EH (cell line): ENCODE results near the gene NES.

Source experiments
- DNase-seq: peaks from one replicate; pipeline ENCODE4 v3.0.0-alpha.2; 2015; ENCODE audit warnings: low read depth

Gene NES

DNA sequence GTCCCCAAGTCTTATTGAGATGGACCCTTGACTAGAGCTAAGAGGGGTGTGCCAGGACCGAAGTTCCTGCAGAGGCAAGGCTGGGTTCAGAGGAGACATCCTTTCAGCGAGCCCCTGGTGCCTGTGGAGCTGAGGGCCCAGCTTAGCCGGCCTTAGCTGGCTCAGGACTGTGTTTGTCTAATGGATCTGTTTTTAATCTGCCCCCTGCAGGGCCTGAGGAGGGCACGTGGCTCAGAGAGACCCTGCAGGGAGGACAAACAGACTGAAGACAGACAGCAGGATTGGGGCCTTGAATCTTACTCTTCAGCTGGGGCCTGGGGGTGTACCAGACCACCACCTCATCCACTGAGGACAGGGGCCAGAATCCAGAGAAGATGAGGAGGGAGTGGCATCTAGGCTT, 26.5 kb upstream of the NES start:
- no peak for DNase-seq

DNA sequence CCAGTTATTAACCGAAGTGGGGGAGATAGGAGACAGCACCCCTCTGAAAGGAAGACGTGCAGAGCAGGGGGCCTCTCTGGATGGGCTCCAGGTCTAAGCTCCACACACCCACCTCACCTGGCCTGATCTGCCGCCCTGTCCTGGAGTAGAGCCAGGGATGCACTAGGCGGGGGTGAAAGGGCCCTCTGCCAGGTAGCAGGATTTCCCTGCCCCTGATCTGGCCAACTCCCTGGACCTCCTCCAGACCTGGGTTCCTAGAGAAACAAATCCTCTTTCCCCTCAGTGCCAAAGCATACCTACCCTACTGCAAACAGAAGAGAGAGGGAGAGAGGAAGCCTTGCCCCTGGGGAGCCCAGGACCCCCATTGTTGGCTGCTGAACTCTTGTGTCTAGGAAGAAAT, 26.1 kb upstream of the NES start:
- DNase-seq: no peak

DNA sequence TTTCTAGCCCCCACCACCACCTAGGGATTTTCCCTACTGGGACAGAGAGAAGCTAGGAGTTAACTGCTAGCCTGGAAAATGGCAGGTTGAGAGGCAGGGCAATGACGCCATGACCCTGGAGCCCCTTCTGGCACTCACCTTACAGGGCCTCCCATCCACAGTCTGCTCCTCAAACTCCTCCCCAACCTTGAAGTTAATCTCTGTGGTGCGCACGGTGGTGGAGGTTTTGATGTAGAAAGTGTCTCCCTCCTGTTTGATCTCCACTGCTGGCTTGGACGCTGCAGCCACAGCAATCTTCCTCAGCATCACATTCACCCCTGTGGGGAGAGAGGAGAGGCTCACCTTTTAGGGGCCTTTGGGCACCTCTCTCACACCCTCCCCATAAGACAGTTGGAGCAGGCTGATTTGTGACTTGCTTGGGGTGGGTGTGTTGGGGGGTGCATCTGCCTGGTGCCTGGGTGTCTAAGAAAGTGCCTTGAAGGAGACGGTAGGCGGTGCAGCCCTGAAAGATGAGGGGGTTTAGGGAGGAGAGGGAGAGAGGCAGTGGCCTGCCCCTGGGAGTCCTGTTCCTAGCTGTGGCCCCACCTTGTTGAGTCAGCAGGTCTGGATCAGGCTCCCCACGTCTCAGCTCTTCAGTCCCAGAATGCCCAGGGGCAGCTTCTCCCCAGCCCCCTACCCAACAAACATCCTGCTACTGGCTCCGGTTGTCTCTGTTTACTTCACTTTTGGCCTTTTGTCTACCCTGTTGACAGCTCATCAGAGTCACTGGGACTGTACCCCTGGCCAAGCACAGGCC, 23.7 kb upstream of the NES start:
- DNase-seq: no peak

DNA sequence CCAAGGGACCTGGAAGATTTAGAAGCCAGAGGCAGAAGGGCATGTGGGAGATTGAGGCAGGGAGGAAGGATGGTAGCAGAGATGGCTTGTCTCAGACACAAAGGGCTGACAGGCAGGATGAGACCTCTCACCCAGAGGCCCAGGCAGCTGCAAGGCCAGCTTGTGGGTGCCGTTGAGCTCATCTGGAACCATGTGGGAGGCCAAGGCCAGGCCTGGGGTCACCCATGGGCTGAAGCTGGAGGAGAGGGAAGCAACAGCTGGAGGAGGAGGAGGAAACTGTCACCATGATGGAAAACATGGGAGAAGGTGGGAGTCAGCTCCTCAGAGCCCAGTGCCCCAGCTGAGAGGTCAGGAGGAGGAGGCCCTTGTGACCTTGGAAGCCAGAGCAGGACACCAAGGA, 21.8 kb upstream of the NES start:
- DNase-seq: no peak

DNA sequence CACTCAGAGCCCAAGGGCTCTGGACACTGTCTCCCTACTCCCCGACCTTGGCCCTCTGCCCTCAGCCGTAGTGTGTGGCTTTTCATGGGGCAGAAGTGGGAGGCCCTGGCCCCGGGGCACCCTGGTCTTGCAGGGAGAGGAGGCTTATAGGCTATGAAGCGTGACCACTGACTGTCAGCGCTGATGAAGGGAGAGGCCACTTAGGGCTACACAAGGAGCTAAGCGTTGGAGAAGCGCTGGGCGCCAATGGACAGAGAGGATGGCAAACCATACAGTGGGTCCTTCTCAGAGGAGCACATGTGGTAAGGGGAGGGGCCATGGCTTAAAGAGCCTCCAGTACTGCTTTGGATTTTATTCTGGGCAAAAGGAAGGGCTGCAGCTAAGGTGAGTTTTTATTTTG, 20.3 kb upstream of the NES start:
- no peak for DNase-seq

DNA sequence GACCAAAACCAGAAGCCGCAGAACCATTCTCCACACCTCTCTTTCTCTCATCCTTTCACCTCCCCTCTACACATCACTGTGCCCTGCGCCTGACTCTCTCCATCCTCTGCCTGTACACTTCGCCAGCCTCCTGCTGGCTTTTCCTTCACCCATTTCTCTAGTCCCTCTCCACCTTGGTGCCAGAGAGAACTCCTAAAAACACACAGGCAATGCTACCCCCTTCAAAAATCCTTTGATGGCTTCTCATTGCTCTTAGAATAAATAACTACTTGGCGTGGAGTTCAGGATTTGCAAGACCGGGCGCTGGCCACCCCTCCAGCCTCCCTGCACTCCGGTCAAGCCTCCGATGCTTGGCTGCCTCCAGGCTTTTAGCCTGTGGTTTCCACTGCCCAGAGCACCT, 19.5 kb upstream of the NES start:
- DNase-seq: no peak

DNA sequence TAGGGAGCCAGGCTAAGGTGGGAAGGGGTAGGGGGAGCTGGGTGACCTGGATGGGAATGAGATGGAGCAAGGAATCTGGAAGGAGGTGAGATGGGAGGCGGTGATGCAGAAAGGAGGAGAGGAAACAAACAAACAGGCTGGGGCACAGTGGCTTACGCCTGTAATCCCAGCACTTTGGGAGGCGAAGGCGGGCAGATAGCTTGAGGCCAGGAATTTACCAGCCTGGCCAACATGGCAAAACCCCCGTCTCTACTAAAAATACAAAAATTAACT, 17.4 kb upstream of the NES start:
- no peak for DNase-seq

DNA sequence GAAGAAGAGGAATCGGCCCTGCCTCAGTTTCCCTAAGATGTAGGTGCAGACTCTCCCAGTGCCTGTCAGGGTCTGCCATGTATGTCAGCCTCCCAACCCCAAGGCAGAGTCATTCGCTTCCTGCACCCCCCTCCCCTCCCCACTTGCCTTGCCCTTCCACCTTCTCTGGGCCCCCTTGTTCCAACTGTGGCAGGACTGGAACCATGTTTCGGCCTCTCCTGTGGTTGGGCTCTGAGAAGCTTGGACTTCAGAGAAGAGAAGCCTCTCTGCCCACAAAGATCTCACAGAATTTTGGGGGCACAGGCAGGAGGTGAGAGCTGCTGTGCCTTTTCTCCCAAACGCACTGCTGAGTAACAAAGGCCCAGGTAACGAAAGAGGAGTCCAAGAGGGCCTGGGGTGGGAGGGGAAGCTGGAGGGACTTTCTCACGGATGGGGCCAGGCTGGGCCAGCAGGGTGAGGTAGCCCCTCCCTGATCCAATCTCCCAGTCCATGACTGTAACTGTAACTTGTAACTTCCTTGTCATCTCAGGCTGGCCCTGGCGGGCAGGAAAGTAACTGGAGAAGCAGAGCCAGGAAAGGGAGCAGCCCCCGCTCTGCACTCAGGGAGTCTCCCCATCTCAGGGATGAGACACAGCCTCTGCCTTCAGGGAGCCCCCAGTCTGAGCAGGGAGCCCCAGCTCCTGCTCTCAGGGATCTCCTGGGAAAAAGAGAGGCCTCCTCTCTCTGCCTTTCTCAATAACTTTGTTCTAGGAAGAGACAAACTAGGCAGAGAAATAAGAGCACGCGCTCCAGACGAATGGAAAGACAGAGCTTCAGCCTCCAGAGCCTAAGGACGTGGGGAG, 16.9 kb upstream of the NES start:
- DNase-seq: peak; percentile 27

DNA sequence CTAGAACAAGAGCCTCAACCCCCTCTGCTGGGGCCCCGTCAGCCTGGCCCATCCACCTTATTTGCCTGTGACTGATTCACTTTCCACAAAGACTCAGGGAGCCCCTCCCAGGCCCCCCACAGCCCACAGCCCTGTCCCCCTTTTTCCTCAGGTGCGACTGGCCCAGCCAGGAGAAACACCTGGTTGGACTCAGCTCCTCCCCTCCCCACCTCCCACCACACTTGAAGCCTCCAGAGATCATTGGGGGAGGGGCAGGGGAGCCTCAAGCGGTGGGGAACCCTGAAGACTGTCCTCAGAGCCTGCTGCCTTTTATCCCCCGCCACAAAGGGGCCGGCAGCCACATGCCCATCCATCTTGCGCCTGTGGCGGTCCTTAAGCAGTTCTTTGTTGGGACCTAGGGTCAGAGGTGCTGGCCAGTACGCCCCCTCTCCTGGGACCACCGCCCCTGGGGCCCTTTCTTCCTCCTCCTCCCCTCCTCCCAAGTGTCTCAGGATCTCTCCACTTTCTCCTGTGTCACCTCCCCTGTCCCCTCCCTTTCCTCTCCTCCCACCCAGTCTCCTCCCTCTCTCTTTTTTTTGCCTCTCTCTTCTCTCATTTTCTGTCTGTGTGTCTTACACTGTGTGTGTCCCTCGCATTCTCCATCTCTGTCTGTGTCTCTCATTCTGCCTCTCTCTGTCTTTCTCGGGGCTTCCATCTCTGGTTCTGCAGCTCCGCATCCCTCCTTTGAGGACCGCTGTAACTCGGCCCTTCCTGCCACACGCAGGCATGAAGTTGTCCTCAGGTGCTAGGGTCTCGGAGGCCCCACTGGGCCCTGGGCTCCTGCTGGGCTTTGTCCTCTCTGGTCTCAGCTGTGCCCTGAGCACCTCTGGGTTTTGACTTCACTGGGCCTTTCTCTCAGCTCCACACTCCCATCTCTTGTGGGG, 16.0 kb upstream of the NES start:
- DNase-seq: no peak

DNA sequence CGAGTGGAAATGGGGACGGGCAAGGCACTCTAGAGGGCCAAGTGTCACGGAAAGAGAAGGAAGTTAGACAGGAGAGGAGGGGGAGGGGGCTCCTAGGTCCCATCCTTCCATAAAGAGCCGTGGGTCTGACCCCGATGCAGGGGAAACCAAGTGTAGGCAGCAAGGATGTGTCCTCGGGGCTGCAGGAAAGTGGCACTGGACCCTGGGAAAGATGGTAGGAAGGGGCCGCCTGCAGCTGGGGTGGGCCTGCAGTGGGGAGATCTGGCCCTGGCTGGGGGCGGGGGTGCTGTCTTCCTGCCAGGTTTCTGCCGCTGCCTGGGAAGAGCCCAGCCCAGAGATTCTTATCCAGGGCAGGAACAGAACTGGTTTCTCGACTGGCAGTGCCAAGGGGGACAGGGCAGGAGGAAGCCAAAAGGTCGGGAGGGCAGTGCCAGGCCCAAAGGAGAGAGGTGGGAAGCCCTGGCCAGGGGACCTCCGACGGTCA, 15.3 kb upstream of the NES start:
- DNase-seq: no peak

DNA sequence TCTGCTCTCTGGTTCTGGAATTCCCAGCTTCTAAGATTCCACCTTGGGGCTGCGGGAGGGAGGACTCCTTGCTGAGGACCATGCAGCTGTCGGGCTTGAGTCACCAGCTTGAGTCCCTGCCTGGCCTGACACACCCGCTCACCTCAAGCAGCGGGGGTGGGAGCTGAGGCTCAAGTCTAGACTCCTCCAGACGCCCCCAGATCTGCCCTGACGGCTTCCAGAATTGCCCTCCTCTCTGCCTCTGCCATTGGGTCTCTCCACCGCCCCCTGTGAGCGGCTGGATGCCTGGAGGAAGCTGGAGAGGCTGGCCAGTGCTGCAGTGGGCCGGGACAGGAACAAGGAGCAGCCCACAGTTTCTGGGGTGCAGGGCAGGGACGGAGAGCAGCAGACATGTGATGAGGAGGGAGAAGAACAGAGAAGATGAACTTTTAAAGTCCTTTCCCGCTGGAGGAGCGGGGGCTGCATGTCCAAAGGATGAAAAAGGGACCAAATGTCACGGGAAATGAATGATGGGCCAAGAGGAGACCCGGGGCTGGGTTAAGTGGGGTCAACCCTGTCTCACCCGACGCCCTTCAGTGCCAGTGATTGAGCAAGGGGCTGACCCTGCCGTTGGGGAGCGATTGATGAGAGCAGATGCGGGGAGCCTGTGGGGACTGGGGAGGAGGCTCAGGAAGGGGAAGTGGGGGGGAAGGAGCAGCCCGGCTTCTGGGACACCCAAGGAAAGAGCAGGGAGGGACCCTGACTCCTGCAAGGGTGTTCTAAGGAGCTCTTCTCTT, 14.6 kb upstream of the NES start:
- DNase-seq: peak; percentile 39

DNA sequence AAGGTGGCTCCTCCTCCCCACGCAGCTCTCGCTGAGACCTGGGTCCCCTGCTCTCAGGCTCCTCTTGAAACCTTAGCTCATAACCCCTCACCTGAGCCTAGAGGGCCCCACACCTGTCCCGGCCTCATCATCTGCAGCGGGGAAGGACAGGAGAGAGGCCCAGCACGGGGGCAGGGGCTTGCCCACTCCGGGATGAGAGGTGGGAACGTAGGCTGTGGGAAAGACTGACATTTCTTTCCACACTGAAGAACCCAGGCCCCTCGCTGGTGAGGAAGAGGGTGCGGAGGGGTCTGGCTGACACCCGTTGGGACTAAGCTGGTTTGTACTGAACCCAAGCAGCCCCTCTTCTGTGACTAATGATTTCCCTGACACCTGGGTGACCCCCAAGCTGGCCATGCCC, 14.0 kb upstream of the NES start:
- DNase-seq: no peak

DNA sequence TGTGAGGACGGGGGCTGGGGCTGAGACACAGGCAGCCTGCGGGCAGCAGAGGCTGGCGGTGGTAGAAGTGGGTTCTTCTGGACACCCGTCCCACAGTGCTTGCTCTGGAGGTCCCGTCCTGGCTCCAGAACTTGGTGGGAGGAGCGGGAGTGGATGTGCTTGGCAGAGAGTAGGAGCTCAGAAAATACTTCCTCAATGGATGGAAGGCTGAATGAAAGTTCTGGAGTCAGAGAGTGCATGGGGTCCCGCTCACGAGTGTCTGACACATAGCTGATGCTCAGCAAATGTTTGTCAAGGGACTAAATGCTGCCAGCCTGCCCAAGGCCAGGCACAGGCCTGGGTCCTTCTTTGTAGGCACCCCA, 13.4 kb upstream of the NES start:
- DNase-seq: no peak

DNA sequence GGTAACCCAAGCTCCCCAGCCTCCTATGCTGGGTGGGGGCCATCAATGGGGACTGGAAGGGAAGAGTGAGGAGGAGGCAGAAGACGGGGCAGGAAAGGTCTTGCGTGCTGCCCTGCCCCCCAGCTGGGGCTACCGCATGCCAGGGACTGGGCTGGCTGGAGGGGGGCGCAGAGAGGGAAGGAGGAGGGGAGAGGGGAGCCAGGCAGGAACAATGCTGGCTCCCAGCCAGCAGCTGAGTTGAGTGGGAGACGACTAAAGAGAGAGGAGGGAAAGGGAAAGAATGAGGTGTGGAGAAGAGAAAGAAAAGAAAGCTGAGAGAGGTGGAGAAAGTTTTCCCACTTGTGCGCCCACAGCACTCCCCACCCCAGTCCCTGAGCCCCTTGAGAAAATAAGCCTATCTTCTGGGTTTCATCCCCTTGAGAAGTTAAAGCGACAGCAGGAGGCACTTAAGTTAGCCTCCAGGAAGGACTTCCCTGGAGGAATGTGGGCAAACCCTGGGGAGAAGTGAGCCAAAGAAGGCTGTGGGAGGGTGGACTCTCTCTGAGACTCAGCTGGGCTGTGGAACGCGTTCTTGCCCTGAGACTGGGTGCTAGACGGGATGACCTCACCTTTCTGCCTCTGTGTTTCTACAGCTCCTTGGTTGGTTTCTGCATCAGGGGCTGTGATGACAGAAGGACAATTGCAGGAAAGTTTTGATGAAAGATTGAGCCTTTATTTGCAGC, 12.9 kb upstream of the NES start:
- DNase-seq: no peak

DNA sequence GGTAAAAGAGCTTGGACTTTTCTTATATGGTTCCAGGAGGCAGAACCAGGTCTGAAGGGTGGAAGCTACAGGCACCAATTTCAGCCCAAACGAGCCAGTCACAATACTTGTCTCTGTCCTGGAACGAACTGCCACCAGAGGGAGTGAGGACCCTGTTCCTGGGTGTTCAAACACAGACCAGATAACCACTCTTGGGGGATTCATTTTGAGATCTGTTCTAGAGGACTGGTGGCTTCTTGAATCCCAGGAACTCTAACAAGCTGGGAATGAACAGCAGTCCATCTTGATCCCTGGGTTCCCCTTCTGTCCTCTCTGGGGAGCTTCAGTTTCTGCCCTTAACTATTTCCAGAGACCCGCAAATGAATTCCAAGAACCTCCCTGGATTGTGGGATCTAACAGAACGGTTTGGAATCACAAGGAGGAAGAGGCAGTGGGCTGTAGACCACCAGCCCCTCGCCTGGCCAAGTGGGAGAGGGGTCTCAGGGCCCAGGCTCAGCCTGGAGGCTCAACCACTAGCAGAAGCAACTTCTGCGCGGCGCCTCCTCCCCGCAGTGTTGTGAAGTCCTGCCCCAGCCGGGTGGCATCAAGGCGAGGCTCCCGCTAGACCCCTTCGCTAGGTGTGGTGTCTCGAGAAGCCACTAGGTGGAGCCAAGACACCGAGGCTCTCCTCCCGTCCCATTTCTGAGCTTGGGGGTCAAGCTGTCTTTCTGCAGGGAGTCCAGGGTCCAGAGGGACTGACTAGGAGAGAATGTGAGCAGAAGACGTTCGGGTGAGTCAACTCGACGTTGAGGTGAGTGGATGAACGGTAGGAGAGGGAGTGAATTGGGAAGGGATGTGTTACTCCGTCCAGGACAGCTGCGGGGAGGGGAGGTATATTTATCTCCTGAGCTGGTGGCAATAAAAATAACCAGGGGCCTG, 12.1 kb upstream of the NES start:
- peak; percentile 85 for DNase-seq

DNA sequence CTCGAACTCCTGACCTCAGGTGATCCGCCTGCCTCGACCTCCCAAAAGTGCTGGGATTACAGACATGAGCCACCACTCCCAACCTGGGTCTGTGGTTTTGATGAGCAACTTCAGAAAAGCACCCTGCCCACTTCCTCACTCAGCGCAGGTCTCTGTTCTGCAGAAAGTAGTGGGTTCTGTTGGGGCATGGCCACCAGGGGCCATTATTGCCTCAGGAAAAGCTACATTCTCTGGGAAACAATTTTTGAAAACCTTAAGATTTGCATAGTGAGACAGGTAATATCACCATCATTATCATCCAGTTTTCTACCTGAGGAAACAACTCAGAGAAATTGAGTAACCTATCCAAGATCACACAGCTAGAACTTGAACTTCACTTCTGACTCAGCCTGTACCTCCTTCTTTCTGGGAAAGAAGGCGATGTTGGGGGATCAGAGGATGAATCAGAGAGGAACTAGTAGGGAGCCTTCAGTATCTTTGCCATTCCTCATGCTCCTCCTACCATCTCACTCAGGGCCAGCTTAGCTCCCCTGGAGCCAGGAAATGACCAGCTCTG, 7.1 kb upstream of the NES start:
- DNase-seq: peak; percentile 73

DNA sequence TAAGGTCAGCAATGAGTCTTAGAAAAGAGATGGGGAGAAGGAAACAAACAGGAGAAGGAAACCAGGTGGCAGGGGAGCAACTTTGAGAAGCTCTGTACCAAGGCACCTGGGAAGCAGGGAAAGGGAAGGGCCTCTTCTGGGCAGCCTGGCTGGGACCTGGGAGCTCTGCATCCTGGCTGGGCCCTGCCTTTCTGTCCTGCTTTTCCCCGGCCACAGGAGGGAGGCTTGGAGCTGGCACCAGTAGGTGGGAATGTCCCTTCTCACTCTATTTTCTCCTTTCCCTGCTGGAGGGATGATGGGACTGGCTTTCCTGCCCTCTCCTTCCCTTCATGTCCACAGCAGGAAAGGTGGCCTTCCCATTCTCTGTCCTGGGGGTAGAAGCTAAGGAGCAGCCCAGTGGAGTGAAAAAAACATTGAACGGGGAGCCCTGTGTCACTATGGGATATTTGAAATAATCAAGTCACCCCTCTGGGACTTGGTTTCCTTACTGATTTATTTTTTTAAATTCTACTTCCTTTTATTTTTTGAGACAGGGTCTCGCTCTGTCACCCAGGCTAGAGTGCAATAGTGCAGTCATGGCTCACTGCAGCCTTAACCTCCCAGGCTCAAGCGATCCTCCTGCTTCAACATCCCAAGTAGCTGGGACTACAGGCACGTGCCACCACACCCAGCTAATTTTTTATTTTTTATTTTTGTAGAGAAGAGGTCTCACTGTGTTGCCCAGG, 5.1 kb upstream of the NES start:
- no peak for DNase-seq

DNA sequence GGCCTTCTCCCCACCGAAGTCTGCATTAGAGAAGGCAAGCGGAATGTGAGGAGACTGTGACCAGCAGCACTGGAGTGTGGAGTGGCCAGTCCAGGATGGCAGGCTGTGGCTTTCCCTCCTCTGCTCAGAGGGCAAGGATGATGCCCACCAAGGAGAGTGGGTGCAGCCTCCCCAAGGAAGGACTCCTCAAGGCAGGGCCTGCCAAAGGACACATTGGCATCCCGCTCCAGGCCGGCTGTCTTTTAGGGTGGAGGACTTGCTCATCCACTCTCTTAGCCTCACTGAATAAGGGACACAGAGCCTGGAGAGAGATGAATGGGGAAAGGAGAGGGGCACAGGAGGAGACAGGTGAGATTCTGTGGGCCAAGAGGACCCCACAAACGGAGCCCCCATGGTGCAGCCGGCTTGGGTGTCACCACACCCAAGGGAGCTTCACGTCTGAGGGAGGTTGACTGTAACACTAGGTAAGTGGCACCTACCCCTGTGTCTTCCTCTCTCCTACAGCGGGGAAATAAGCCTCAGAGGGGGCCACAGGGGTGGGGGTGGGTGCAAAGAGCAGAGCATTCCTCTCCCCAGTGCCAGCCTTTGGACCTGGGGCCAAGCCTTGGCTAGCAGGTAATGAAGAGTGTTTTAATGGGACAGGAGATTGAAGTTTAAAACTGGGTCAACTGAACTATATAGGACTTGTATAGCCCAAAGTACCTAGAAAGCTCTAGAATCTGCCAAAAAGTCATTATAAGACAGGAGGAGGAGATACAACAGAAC, 4.2 kb upstream of the NES start:
- DNase-seq: no peak
